Keratinocyte (primary cell): ENCODE data around the gene GXYLT2.

ENCODE experiments used
- EZH2 ChIP-seq: IDR thresholded peaks from one replicate; pipeline ENCODE4 v1.6.1; 2012; ENCODE audit warnings: inconsistent platforms, mild to moderate bottlenecking, low read length, moderate library complexity
- TF ChIP-seq, protein P1 (sequence below), 3 experiments: IDR thresholded peaks in 1 of 3; conservative IDR thresholded peaks in 1 of 3; optimal IDR thresholded peaks in 1 of 3; 2 replicates in 2 of 3; 3 replicates in 1 of 3; pipeline versions ENCODE3 to v1.5.1; 2011; ENCODE audit warnings: low read length in 3 of 3, mild to moderate bottlenecking in 3 of 3, moderate library complexity in 2 of 3, control low read depth in 1 of 3, inconsistent platforms in 1 of 3; ENCODE audit not compliant: insufficient read depth in 2 of 3; ENCODE audit errors: extremely low read depth in 1 of 3

DNA sequence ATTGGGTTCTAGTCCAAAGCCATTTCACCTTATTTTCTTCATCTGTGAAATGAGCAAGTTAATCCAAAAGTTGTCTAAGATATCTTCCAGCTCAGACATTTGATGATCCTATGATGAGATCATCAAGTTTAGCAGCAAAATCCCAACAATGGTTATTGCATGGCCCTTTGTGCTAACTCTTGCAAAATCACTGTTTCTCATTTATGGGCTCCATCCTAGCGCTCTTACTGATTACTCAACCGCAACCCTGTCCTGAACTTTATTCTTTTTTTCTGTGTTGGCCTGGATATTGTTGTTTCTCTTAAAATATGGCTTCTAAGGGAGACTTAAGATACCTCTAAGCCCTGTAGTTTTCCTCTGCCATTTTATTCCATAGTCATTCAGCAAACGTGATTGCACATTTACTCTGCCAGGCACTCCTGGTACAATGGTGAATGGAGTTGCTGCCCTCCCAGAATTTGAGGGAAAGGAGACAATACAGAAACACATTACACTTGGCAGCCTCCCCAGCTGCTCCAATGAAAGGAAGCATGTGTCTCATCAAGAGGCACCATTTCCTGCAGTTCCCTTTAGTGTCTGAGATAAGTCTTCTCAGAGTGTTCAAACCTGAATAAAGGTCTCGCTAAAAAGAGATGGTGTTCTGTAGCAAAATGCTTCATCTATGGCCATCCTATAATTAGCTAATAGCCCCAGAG, 4.4 kb downstream of the GXYLT2 start:
- TF ChIP-seq, protein P1, sequence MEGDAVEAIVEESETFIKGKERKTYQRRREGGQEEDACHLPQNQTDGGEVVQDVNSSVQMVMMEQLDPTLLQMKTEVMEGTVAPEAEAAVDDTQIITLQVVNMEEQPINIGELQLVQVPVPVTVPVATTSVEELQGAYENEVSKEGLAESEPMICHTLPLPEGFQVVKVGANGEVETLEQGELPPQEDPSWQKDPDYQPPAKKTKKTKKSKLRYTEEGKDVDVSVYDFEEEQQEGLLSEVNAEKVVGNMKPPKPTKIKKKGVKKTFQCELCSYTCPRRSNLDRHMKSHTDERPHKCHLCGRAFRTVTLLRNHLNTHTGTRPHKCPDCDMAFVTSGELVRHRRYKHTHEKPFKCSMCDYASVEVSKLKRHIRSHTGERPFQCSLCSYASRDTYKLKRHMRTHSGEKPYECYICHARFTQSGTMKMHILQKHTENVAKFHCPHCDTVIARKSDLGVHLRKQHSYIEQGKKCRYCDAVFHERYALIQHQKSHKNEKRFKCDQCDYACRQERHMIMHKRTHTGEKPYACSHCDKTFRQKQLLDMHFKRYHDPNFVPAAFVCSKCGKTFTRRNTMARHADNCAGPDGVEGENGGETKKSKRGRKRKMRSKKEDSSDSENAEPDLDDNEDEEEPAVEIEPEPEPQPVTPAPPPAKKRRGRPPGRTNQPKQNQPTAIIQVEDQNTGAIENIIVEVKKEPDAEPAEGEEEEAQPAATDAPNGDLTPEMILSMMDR (optimal IDR thresholded peaks at IDR 0.05 in 1 of 3, IDR thresholded peaks at IDR 0.05 in 1 of 3, conservative IDR thresholded peaks at IDR 0.05 in 1 of 3; ENCODE audit: extremely low read depth in 1 of 3, insufficient read depth in 2 of 3, low read length in 3 of 3), result no peak
- no peak for TF ChIP-seq EZH2
